ENCODE results near the gene OTOA. TPM values are rescaled to one million over a fixed set of nuclear protein-coding genes. Genes with fewer than 3 reads are reported as not detected.

OTOA gene
- total RNA-seq, 1 experiment from 2014 or later: 0.11 TPM

DNA sequence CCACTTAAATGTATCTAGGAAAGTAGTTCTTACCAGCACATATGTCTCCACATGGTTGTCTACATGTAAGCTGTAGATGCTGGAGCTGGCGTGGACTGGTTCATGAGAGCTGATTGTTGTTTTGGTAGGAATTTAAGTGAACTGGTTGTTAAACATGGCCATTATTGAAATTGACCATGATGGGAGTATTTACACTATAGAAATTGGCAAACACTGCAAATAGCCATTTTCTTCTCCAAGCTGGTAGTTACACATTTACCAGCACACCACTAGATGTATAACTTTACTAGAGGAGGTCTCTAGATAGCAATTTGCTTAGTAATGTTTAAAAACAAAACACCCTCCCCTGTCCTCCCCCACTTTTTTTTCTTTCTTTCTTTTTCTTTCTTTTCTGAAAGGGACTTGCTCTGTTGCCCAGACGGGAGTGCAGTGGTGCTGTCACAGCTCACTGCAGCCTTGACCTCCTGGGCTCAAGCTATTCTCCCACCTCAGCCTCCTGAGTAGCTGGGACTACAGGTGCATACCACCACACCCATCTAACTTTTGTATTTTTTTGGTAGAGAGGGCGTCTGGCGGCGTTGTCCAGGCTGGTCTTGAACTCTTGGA lies 35.5 kb upstream of the OTOA start:
- Histone ChIP-seq H3K4me1 (ENCODE audit: insufficient read depth, low read length) (no peaks in the 10 kb centered on the region), H2BK15ac (ENCODE audit: low read depth, low read length) (no peak overlapping the region), H2AFZ (ENCODE audit: low read length) (no peak overlapping the region), H3K18ac (ENCODE audit: insufficient read length, low read depth, low read length) (no peak overlapping the region), H3K79me2 (ENCODE audit: insufficient read depth, low read length) (no peaks in the 10 kb centered on the region; the same call in 1 of the 2 replicates), H3K56ac (ENCODE audit: insufficient read length, low read depth, low read length) (no peak overlapping the region), H2BK20ac (ENCODE audit: low read depth, low read length, poor library complexity, severe bottlenecking) (no peak overlapping the region), H3K9ac (ENCODE audit: extremely low read depth, insufficient read length, low read length) (no peak overlapping the region), H3K23me2 (ENCODE audit: insufficient read length, low read depth, low read length, poor library complexity, severe bottlenecking) (no peaks in the 10 kb centered on the region), H4K91ac (ENCODE audit: insufficient read length, low read depth, low read length) (no peak overlapping the region), H4K5ac (ENCODE audit: insufficient read length, low read depth, low read length) (no peak overlapping the region), H3K23ac (ENCODE audit: insufficient read length, low read depth, low read length) (no peak overlapping the region), H3K4ac (ENCODE audit: low read depth, low read length) (no peak overlapping the region), H3K14ac (ENCODE audit: insufficient read depth, low read length) (no peak overlapping the region), H4K20me1 (ENCODE audit: control insufficient read depth, insufficient read depth, insufficient read length) (no peaks in the 10 kb centered on the region), H4K8ac (replicated peaks; ENCODE audit: insufficient read length, low read depth, low read length) (no peak overlapping the region), H2AK5ac (ENCODE audit: insufficient read length, low read length) (no peak overlapping the region), H3K79me1 (ENCODE audit: insufficient read depth, low read depth, low read length, poor library complexity, severe bottlenecking) (no peaks in the 10 kb centered on the region), H3K27me3 (ENCODE audit: insufficient read depth, low read length) (no peaks in the 10 kb centered on the region), H3T11ph (ENCODE audit: low read length) (no peak overlapping the region), H2BK5ac (ENCODE audit: insufficient read length, low read length) (no peak overlapping the region), H2BK120ac (ENCODE audit: low read depth, low read length, poor library complexity, severe bottlenecking) (no peak overlapping the region), H3K4me2 (ENCODE audit: insufficient read depth, insufficient read length, low read length) (no peak overlapping the region), H2BK12ac (ENCODE audit: insufficient read length, low read depth, low read length) (no peak overlapping the region), H3K27ac (ENCODE audit: insufficient read length, low read depth, low read length) (no peak overlapping the region), H3K9me3 (ENCODE audit: control insufficient read depth, low read depth, low read length) (no peaks in the 10 kb centered on the region)
- Mint-ChIP-seq H3K27ac (no peak overlapping the region), H3K4me3 (no peak overlapping the region), H3K36me3 (ENCODE audit: insufficient read depth in 1 of 3, low read depth in 3 of 3) (peaks cover 61 to 68% (median 66%) of the 10 kb centered on the region in 3 experiments), H3K27me3 (ENCODE audit: low read depth) (no peaks in the 10 kb centered on the region), H3K4me1 (peaks cover 0 to 7% of the 10 kb centered on the region in 2 experiments; a peak in 1 of 4 replicates), H3K9me3 (peaks cover 16 to 18% of the 10 kb centered on the region in 2 experiments; a peak in 4 of 5 replicates)
- TF ChIP-seq, protein P1, sequence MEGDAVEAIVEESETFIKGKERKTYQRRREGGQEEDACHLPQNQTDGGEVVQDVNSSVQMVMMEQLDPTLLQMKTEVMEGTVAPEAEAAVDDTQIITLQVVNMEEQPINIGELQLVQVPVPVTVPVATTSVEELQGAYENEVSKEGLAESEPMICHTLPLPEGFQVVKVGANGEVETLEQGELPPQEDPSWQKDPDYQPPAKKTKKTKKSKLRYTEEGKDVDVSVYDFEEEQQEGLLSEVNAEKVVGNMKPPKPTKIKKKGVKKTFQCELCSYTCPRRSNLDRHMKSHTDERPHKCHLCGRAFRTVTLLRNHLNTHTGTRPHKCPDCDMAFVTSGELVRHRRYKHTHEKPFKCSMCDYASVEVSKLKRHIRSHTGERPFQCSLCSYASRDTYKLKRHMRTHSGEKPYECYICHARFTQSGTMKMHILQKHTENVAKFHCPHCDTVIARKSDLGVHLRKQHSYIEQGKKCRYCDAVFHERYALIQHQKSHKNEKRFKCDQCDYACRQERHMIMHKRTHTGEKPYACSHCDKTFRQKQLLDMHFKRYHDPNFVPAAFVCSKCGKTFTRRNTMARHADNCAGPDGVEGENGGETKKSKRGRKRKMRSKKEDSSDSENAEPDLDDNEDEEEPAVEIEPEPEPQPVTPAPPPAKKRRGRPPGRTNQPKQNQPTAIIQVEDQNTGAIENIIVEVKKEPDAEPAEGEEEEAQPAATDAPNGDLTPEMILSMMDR (conservative IDR thresholded peaks at IDR 0.05): no peak
- DNase-seq: no peak
- WGBS (ENCODE audit: extremely low coverage, insufficient read length, low lambda C conversion rate): no CpG with 5 or more reads among the region's 5 CpGs

Data from H9 (cell line).